ENCODE measurements around the gene LARGE1.

LARGE1 gene

DNA sequence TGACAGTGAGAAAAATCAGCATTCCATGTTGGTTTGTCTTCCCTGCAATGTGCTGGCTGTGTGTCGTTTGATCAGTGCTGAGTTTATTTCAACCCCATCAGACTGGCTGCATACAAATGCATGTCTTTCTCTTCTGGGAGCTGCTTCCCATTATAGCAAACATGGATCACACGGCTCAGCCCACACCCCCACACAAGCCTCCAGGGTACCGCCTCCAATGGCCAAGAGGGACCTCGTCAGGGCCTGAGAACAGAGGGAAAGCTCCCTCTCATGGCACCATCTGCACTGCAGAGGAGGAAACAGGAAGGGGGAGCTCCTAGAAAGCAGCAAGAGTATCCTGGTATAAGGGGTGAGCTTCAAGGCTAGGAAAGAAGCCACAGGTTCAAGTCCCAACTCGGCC is 214.2 kb downstream of the LARGE1 start:
- FAIRE-seq = no peak

DNA sequence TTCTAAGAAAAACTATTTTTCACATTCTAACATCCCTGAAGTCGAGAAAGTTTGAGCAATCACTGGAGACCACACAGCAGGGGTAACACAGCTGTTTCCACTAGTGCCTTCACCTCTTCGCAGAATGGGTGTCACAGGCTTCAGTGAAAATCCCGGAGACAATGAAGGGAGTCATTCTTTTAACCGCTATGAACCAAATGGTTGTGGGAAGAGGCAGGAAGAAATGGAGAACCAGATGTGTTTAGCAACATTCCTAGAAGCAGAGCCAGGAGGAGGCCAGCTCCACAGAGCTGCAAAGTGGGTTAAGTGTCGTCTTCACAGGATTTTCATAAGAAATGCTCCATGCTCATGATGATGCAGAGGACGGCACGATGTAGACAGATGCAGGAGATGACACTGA is 221.1 kb downstream of the LARGE1 start:
- FAIRE-seq = no peak

DNA sequence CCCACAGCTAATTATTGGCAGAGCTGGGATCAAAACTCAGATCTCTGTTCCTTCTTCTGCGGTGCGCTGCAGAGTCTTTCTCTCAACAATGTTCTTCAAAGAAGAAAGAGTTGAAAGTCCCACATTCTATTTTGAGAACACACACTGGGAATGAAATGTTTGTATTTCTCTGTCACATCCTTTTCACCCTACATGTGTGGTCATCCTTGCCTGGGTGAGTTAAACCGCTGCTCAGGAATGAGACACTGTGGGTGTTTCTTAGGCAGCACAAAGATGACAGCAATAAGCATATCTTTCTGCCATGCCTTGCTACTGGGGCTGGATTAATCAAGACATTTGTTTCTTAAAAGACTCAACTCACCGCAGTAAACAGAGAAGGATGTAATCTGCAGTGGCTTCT is 222.6 kb downstream of the LARGE1 start:
- no peak for FAIRE-seq

DNA sequence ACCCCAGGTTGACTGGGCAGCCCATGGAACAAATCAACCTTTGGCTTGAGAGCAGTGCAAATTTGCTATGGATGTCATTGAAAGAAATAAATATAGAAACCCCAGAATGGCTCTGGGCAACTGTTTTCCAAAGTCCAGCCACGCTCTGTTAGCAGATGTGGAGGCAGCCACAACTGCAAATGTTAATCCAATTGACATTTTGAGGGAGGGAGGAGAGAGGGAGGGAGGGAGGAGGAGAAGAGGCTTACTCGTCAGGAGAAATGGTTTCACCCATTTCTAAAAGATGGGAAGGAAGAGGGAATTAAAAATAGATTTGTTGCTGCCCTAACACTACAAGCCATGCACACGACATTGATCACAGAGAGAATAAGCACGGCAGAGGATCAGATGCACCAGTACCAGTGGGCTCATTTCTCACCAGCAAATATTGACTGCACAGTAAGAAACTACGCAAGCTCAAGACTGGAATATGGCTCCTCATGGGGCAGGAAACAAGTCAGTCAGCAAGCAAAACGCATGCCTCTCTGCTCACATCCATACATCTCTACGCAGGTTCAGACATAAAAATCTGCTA is 229.1 kb downstream of the LARGE1 start:
- FAIRE-seq = no peak

DNA sequence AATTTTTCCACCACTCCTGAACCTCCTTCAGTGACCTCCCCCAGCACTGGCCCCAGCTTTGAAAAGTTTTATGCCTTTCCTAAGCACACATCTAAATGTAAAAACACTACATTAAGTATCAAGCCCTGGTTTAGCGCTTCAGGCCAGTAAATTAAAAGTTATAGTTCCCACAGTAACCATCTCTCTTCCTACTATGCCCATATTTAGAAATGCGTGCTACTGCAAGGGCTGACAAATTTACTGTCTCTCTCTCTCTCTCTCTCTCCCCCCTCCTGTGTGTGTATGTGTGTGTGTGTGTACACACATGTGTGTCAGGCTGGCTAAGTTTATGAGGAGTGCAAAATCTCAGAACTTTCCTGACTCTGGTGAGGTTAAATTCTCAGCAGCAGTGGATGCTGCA is 231.4 kb downstream of the LARGE1 start:
- FAIRE-seq = no peak

DNA sequence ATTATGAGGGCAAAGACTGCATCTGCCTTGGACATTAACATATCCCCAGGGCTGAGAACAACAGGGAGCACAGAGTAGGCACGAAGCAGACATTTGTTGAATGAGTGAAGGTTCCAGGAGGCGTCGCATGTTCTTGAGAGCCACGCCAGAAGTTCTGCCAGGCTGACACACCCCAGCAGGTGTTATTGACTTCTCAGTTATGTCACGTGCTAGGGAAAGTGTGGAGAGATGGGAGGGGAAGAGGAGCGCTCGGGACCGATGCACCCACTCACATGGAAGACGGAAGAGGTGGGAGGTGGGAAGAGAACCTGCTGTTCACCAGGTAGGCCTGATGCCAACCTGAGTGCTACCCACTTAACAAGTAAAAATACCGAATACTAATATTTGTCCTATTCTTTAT is 232.8 kb downstream of the LARGE1 start:
- no peak for FAIRE-seq

DNA sequence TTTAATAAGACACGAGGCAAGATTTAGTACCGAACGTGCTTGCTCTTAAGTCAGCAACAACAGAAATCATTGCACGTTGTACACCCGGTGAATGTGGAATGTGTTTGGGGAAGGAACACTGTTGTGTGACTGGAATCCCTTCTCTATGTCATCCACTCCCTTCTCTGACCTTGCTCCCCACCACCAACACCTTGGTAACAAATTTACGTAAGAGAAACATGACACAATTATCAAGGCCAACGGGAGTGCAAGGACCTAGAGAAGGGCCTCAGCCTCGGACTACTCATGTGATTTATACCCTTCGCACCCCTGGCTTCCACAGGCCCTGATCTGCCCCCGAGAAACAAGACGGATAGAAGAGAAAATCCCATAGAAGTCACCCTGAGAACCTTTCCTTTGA is 236.2 kb downstream of the LARGE1 start:
- FAIRE-seq = no peak

DNA sequence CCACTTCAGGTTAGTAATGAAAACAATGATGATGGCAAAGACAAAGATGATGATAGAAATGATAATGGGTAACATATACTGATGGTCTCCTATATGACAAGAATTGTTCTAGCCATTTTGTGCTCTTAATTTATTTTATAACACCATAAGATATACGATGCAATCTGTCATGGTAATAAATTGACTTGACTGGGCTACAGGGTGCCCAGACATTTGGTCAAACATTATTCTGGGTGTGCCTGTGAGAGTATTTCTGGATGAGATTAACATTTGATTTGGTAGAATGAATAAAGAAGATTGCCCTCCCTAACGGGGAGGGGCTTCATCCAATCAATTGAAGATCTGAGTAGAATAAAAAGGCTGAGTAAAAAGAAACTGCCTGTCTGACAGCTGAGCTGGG is 237.3 kb downstream of the LARGE1 start:
- no peak for FAIRE-seq

DNA sequence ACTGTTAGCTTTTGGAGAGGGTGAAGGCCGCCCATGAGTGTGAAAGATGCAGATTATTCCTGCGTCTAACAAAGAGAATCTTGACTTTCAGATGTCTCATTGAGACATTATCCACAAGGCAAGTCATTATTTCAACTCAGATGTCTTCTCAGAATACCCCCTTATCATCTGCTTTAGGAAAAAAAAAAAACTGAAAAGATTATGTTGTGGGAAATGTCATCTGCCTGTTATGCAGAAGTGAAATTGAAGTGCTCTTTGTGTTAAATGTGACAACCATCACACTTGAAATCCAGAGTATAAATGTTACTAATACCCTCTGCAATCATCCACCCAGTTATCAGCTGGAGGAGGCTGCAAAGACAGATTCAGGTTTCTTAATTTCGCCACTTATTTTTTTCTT is 239.6 kb downstream of the LARGE1 start:
- FAIRE-seq = no peak

DNA sequence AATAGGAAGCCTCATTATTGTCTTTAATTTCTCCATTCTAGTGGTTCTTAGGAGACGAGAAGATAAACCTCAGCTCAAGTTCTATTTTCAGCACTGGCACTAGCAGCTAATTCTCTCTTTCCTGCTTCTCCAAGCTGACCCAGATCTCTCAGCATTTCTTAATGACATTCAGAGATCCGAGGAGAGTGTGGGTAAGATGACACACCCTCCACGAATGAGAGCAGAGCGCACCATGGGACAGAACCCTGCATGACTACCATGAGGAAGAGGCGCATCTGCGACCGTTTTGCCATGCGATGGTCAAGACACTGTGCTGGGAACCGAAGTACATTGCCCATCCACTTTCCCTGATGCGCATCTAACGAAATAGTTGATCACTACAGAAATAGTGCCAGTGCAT is 241.8 kb downstream of the LARGE1 start:
- FAIRE-seq = no peak

DNA sequence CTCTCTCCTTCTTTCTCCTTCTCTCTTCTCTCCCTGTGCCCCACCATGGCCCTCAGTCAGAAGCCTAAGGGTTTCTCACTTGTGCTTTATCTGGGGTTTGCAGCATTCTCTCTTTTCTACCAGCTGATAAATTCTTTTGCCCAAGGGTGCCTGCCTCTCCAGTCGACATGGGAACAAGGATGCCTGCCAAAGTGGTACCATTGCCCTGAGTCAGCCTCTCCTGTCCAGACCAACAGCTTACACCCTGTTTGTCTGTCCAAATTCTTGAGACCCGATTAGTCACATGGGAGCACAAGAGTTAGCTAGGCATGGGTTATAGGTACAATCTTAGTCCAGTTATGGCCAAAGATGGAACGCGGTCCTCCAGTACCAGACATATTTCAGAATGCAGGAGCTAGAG is 242.7 kb downstream of the LARGE1 start:
- FAIRE-seq = no peak

DNA sequence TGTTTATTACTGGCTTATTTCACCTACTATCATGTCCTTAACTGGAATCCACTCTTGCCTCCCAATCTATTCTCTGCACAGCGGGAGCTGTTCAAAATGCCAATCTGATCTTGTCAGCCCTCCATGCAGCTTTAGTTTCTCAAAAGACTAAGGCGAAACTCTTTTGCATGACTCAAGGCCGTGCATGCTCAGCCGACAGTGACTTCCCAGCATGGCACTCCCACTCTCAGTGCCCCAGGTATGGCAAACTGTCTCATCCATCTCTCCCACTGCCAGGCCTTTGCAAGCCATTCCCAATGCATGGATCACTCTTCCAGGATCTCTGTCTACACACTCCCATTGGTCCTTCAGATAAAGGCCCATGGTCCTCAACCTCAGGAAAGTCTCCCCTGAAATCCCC is 245.9 kb downstream of the LARGE1 start:
- no peak for FAIRE-seq

DNA sequence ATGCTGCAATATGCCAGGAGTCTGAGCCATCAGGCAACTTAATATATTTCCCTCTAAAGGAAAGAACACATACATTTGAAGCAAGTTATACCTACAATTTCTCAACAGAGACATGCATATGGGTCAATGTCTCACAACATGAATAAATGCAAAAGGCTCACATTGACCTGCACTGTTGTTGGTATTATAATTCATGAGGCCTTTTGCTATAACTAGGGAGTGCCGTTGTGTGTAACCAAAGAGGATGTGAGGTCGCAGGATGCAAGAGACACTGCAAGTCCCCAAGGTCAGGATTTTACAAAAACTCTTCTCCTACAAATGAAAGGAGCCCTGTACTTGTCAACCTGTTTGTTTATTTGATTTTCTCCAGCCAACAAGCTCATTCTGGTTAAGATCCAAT is 250.5 kb downstream of the LARGE1 start:
- no peak for FAIRE-seq

DNA sequence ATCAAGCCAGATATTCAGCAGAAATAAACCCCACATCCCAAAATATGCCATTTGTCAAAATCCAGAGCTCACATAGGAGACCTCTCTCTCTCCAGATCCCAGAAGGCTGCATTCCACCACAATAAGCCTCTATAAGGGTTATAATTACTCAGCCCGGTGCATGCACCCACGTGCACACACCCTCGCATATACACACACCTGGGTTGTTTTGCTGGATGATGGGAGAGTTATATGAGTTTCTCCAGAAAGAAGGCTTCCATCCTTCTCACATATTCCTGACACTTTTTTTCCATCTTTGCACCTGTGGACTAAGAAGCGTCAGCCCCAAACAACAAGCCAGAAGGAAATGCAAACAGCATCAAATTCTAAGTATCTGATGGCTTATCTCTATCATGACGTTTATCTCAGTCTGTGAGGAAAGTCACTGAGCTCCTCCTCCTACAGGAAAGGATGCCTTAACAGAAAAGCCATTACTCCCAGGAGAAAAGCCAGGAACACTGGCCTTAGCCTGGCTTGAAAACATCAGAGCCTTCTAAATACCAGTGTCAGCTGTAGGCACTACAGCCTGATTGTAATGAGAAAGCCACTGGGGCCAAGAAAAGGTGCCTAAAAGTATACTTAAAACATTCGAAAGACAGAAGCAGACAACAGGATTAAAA is 253.2 kb downstream of the LARGE1 start:
- FAIRE-seq = no peak

DNA sequence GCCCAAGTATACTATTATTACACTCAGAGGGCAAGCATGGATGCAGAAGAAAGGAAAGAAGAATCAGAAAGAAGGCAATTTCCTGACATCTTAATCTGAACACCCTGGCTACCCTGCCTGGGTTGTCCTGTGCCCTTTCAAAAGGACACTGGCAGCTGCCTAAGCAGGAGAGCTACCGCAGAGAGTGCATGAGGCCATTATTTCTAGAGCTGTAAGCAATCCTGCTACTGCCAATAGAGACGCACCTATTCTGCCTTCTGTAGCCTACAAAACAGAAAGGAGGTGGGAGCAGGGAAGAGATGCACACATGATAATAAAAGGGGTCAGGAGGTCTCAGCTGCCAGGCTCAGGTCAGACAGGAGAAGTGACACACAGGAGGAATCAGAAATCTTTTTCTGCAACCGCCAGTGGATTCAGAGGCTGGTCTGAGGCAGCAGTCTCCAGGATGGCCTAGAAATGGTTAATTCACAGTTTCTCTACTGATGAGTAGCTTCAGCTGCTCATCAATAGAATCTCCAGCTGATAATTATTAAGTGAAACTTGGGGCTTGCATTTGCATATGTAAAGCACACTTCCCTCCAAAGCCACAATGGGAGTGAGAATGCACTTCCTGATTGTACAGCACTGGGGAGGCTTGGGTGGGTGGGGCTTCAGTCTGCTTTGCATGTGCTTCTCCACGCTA is 253.9 kb downstream of the LARGE1 start:
- no peak for FAIRE-seq

DNA sequence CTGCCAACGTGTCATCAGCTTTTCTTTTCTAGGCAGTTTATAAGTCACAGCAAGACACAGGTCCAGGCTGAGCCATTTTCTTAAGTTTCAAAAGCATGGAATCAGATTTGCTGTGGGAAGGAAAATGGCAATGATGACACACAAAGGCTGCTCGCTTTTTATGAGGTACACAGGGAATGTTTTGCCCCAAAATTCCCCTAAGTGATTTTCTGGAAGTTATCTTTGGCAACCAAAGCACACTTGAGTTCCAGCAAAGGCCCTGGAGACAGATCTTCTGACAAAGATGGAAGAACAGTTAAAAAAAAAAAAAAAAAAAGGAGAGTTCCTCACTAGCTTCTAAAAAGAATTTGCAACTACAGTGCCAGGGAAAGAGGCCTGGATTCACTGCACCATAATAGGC is 260.8 kb downstream of the LARGE1 start:
- no peak for FAIRE-seq

DNA sequence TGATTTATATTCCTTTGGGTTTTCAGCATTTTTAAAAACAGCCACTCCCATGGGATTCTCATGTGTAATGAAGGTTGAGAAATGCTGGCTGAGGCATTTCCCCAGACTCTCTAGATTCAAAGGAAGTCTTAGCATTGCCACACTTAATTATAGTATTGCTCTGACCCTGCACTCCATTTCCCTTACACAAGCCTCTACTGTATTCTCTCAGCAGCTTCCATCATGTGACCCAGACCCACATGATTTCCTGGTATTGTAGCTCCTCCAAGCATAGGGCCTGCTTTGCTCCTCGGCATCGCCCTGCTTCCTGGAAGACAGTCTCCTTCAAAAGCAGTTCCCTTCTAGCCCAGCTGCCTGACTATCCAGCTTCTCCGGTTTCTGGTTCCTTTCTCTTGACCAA is 261.5 kb downstream of the LARGE1 start:
- FAIRE-seq = no peak

DNA sequence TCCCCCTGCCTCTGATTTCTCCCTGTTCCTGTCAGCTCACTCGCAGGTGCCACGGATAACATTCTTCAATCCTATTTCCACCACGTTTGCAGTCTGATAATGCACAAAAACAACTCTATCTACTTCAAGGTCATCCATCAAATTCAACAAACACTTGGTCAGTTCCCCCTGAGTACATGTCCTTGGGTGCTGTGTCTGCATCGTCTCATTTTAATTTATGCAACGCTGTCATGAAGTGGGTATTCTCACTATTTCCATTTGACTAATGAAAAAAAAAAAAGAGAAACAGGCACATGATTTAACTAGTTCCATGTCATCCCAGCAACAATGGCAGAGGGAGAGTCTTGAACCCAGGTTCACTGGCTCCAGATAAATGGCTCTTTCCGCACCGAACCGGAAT is 262.6 kb downstream of the LARGE1 start:
- FAIRE-seq = no peak

DNA sequence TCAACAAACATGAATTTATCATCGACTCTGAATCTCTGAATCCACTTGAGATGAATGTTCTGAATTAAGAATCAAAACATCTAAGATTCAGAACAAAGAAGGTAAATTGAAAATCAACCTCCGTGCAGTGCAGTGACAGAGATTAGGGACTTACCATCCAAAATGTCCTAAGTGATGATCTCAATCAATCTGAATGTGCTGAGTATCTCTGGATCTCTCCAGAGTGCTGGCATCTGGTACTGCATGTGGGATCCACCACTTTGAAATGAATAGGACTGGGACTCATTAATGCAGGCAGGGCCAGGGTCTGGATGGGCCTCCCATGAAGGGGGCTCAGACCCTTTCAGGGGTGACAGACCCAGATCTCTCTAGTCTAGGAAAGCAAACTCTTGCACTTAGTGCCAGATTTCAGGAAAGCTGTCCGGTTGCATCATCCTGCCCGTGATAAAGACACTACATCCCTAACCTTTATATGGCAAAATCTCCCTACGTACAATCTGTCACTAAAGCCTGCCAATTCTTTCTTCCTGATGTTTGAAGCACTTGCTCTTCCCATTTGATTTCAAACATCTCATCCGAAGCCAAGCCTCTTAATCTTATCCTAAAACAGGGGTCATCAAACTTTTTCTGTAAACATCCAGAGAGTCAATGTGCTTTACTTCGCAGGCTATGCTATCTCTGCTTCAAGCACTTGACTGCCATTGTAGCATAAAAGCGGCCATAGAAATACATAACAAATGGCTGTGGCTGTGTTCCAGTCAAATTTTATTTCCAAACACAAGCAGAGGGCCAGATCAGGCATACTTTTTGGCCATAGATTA is 263.3 kb downstream of the LARGE1 start:
- no peak for FAIRE-seq

DNA sequence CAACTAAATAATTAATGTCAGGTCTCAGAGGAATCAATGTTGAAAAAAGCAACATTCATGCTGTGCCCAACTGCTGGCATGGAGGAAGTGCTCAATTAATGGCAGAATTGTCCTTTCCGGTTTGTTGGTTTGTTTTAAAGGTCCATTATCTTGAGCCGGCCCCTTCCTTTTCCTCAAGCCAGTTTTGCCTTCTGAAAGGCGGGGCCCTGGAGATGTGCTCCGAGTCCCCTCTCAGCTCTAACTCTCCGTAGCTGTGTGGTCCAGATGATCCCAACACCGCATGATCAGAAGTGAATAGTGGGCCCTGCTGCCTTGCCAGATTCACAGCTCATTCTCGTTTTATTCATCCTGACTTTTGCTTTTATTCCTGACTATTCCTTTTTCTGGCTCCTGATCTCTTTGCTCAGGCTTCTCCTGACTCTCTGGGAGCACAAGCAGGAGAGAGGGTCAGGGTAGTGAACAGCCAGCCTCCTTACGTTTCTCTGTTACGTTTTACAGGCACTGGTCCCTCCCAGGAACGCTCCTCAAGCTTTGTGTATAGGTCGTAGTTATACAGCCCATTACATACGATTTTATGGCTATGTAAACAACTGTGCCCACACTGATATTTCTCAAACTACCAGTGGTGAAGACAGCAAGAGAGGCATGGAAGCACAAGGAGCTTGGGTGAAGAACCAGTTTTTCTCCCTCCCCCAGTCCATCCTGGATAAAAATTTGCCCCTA is 265.9 kb downstream of the LARGE1 start:
- FAIRE-seq = no peak

DNA sequence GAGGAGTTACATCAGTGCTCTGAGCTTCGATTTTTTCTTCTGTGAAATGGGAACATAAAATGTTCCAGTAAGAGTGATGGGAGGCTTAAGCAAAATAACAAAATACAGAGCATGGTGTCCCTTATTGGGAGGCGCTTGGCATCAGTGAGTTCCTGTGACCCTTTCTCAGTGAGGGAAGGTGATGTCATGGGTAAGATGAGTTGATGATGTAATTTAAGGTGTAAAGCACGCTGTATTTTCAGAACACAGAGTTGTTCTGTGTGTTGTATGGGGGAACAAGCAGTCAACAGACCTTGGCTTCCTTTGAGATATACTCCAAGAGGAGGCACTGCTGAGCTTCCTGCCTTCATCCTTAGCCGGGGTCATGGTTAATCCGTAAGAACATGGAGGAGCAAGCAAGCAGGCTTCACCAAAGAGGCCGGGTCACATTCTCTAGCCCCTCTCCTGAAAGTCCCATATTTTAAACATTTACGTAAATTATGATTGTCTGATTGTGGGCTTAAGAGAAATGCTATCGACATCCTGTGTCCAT is 266.7 kb downstream of the LARGE1 start:
- FAIRE-seq = no peak

DNA sequence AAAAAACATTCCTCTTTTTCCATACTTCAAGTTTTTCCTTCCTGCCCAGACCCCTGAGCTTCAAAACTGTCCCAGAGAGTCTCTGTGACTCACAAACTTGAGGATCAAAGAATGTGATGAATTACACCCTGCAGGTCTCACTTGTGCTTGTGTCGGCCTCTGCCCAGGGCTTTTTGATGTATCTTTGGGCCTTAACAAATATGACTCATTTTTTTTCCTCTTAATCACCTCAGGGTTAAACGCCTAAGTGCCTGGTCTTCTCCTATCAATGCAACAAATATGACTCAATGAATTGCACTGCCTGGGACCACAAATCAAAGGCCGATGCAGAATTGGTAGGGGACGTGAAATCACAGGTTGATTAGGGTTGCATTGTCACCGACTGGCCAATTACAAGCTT is 267.7 kb downstream of the LARGE1 start:
- FAIRE-seq = no peak

DNA sequence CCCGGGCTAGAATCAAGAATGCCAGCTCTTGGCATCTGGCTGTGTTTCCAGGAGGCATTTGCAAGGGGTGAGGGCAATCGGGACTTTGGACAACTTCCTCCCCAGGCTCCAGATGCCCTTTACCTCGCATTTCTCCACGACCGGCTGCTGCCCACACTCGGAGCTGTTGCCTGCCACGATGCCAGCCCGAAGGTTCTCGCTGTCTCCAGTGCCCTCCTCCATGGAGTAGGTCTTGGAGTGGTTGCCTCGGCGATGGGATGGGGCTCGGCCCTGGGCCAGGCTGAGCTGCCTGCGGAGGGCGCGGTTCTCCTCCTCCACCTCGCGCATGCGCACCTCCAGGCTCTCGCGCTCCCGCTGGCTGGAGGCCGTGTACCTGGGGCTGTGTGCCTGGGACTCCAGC is 270.0 kb downstream of the LARGE1 start:
- no peak for FAIRE-seq

Measured in TTC549 (cell line).